Measurements from ENCODE around the gene RNF157. TPM values are rescaled to one million over a fixed set of nuclear protein-coding genes. Genes with fewer than 3 reads are reported as not detected.

The RNF157 gene
- total RNA-seq, 1 experiment from 2014 or later: 0.86 TPM

DNA sequence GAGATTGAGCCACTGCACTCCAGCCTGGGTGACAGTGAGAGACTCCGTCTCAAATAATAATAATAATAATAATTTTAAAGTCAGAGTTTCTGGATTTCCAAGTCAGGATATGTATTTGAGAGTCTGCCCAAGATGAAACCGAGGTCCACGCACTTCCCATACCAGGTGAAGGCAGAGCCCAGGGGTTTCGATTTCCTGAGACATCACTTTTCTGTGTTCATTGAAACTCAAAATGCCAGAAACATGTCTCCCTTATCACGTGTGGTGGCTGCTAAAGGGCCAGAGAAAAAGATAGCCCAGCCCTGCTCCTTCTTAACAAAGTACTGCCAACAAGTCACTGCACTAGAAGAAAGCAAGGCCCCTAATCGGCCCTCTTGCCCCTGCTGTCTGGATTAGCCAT, 9.8 kb upstream of the RNF157 start:
- CTCF ChIA-PET: no interaction called here
- POLR2A ChIA-PET: no interaction called here
- no peak overlapping the region for H3K4me3 ChIP-seq (replicated peaks in 1 of 2; ENCODE audit: low read depth in 1 of 2, low read length in 2 of 2)

DNA sequence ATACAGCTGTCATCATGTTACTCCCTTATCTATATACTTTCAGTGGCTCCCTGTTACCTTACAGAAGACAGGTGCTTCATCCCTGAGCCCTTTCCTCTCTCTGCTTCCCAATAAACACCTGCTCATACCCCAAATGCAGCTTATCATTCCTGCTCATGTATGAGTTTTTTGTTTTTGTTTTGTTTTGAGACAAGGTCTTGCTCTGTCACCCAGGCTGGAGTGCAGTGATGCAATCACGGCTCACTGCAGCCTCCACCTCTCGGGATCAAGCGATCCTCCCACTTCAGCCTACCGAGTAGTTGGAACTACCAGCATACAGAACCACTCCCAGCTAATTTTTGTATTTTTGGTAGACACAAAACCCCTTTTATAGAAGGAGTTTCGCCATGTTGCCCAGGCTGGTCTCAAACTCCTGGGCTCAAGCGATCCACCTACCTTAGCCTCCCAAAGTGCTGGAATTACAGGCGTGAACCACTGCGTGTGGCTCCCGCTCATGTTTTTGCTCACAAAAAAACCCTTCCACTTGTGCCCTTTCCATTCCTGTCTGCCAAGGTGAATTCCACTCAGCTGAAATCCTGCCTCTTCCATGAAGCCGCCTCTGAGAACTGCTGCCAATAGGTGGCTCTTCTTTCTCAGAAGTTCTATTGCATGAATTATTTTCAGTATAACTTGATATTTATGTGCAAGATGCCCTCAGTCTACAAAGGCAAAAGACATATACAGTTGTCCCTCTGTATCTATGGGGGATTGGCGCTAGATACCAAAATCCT, 7.9 kb upstream of the RNF157 start:
- POLR2A ChIA-PET: interaction anchor here (1.2 to 1.5 kb wide), 2 partner anchors 9 to 10 kb away, joined by 3 read pairs; no protein-coding TSS in a partner anchor

More for the DNA sequence above, 9.8 kb upstream of the RNF157 start:
- H3K9me3 ChIP-seq (ENCODE audit: control insufficient read depth in 1 of 2, insufficient read depth in 1 of 2, low read depth in 1 of 2, low read length in 2 of 2): no peaks in the 10 kb centered on the region
- H3K27ac ChIP-seq (ENCODE audit: low read depth, low read length): no peak overlapping the region
- DNase-seq (ENCODE audit: low read depth, low spot score): no peak
- peaks cover 0 to 21% of the 10 kb centered on the region in 2 experiments; a peak in 2 of 4 replicates for H3K4me1 ChIP-seq (ENCODE audit: control insufficient read depth in 1 of 2, insufficient read depth in 2 of 2, low read length in 2 of 2)
- H4K20me1 ChIP-seq (ENCODE audit: insufficient read depth): no peaks in the 10 kb centered on the region
- H3K9ac ChIP-seq (ENCODE audit: low read length): no peak overlapping the region
- H3K9me2 ChIP-seq (ENCODE audit: insufficient read depth): no peaks in the 10 kb centered on the region
- intact Hi-C loops (cut with micrococcal nuclease): no loop called here
- TF ChIP-seq TCF7L2 (IDR thresholded peaks at IDR 0.05; ENCODE audit: borderline replicate concordance, extremely low read depth, insufficient read depth, insufficient read length): no peak
- no peak for TF ChIP-seq ZFX (IDR thresholded peaks at IDR 0.05)
- no peak for ATAC-seq
- BruUV-seq (replicated peaks): no TSS peak
- no peak overlapping the region for H3K4me2 ChIP-seq (ENCODE audit: low read length)
- no peaks in the 10 kb centered on the region for H3K27me3 ChIP-seq (ENCODE audit: insufficient read depth, low read length)
- no peak overlapping the region for H2AFZ ChIP-seq (ENCODE audit: low read depth, low read length, poor library complexity, severe bottlenecking)
- no peaks in the 10 kb centered on the region for H3K79me2 ChIP-seq (ENCODE audit: insufficient read depth, low read length)
- RAD21 ChIA-PET (ENCODE audit: low non-redundant PET in 1 of 2, low total read pairs in 2 of 2, uncharacterized antibody in 2 of 2, unreplicated experiment in 2 of 2): no interaction called here
- no peaks in the 10 kb centered on the region for H3K36me3 ChIP-seq (ENCODE audit: control insufficient read depth in 1 of 2, insufficient read depth in 2 of 2, low read length in 2 of 2)

More for the DNA sequence above, 7.9 kb upstream of the RNF157 start:
- Histone ChIP-seq H3K4me3 (replicated peaks in 1 of 2; ENCODE audit: low read depth in 1 of 2, low read length in 2 of 2) (no peak overlapping the region), H4K20me1 (ENCODE audit: insufficient read depth) (no peaks in the 10 kb centered on the region), H3K9me3 (ENCODE audit: control insufficient read depth in 1 of 2, insufficient read depth in 1 of 2, low read depth in 1 of 2, low read length in 2 of 2) (no peaks in the 10 kb centered on the region), H3K9me2 (ENCODE audit: insufficient read depth) (no peaks in the 10 kb centered on the region), H3K79me2 (ENCODE audit: insufficient read depth, low read length) (no peaks in the 10 kb centered on the region), H3K36me3 (ENCODE audit: control insufficient read depth in 1 of 2, insufficient read depth in 2 of 2, low read length in 2 of 2) (no peaks in the 10 kb centered on the region), H3K9ac (ENCODE audit: low read length) (no peak overlapping the region), H3K27ac (ENCODE audit: low read depth, low read length) (no peak overlapping the region), H3K27me3 (ENCODE audit: insufficient read depth, low read length) (no peaks in the 10 kb centered on the region), H3K4me2 (ENCODE audit: low read length) (no peak overlapping the region), H2AFZ (ENCODE audit: low read depth, low read length, poor library complexity, severe bottlenecking) (no peak overlapping the region), H3K4me1 (ENCODE audit: control insufficient read depth in 1 of 2, insufficient read depth in 2 of 2, low read length in 2 of 2) (peaks cover 0 to 21% of the 10 kb centered on the region in 2 experiments; a peak in 2 of 4 replicates)
- intact Hi-C loops (cut with micrococcal nuclease): no loop called here
- TF ChIP-seq ZFX (IDR thresholded peaks at IDR 0.05): no peak
- TF ChIP-seq, protein P1, sequence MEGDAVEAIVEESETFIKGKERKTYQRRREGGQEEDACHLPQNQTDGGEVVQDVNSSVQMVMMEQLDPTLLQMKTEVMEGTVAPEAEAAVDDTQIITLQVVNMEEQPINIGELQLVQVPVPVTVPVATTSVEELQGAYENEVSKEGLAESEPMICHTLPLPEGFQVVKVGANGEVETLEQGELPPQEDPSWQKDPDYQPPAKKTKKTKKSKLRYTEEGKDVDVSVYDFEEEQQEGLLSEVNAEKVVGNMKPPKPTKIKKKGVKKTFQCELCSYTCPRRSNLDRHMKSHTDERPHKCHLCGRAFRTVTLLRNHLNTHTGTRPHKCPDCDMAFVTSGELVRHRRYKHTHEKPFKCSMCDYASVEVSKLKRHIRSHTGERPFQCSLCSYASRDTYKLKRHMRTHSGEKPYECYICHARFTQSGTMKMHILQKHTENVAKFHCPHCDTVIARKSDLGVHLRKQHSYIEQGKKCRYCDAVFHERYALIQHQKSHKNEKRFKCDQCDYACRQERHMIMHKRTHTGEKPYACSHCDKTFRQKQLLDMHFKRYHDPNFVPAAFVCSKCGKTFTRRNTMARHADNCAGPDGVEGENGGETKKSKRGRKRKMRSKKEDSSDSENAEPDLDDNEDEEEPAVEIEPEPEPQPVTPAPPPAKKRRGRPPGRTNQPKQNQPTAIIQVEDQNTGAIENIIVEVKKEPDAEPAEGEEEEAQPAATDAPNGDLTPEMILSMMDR (IDR thresholded peaks at IDR 0.05 in 2 of 3, conservative IDR thresholded peaks at IDR 0.05 in 1 of 3; ENCODE audit: borderline replicate concordance in 1 of 3, insufficient read depth in 1 of 3, low read depth in 2 of 3, low read length in 2 of 3): peak in 2 of 3 experiments; percentile 11 to 39; a peak in 2 of 6 replicates
- TF ChIP-seq, protein P2, sequence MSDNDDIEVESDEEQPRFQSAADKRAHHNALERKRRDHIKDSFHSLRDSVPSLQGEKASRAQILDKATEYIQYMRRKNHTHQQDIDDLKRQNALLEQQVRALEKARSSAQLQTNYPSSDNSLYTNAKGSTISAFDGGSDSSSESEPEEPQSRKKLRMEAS (IDR thresholded peaks at IDR 0.05): no peak
- TF ChIP-seq RAD21 (IDR thresholded peaks at IDR 0.05; ENCODE audit: low read depth): peak; percentile 56
- RAD21 ChIA-PET (ENCODE audit: low non-redundant PET in 1 of 2, low total read pairs in 2 of 2, uncharacterized antibody in 2 of 2, unreplicated experiment in 2 of 2): no interaction called here
- no TSS peak for BruUV-seq (replicated peaks)
- CTCF ChIA-PET: interaction anchor here (1.3 to 1.5 kb wide), 2 partner anchors 32 to 66 kb away, joined by 3 to 4 read pairs; no protein-coding TSS in a partner anchor
- no peak; the same call in 1 of the 2 replicates for ATAC-seq
- no peak for DNase-seq (ENCODE audit: low read depth, low spot score)

All from HCT116 (cell line).